Activated T-cell treated with anti-CD3 and anti-CD28 coated beads for 24 hours (primary cell): ENCODE measurements around the gene RPS25.
"Not testable (repeated sequence)": the region's sequence is repeated elsewhere in the genome, so short reads cannot be mapped to it uniquely, and the experiment has no call there.

Source experiments
- DNase-seq: peaks from one replicate; pipeline ENCODE4 v3.0.0-alpha.2; 2020; ENCODE audit warnings: low read depth

Gene RPS25

GRCh38 chr11:118971646-118972045, 46.5 kb downstream of the RPS25 start, which contains the start of gene FOXR1:
Gene FOXR1, plus strand, starts transcription at chr11:118971761. Its CDS starts 171 bp downstream, at chr11:118971932.
- no peak for DNase-seq

- not testable (repeated sequence) for DNase-seq
These were observed 48.6 kb downstream of the RPS25 start for GRCh38 chr11:118969508-118969907.
